ENCODE measurements around the gene MBD4. TPM values are rescaled to one million over a fixed set of nuclear protein-coding genes. Genes with fewer than 3 reads are reported as not detected.
"Not testable (repeated sequence)": the region's sequence is repeated elsewhere in the genome, so short reads cannot be mapped to it uniquely, and the experiment has no call there.

MBD4 gene
- 25.2 and 25.7 TPM in 2 replicates for total RNA-seq

GRCh38 chr3:129439817-129440617 lies at the start of gene MBD4, which contains the start of gene IFT122:
Gene MBD4, minus strand, starts transcription at chr3:129439948. Its CDS starts 115 bp downstream, at chr3:129439833.
Gene IFT122, plus strand, starts transcription at chr3:129440224. Its CDS starts 107 bp downstream, at chr3:129440331.
- no peak for TF ChIP-seq CTCF (conservative IDR thresholded peaks at IDR 0.05; ENCODE audit: low read depth, low read length)
- DNase-seq (ENCODE audit: low read depth): peak; percentile 93
- H3K4me3 ChIP-seq (ENCODE audit: low read depth, low read length): peak within 1 kb of the TSS; percentile 86

- not testable (repeated sequence) for H3K4me3 ChIP-seq (ENCODE audit: low read depth, low read length); DNase-seq (ENCODE audit: low read depth)
Observed at GRCh38 chr3:129489258-129489657, 49.5 kb upstream of the MBD4 start.

- not testable (repeated sequence) for DNase-seq (ENCODE audit: low read depth); H3K4me3 ChIP-seq (ENCODE audit: low read depth, low read length)
Observed at GRCh38 chr3:129487868-129488335, 48.2 kb upstream of the MBD4 start.

DNA sequence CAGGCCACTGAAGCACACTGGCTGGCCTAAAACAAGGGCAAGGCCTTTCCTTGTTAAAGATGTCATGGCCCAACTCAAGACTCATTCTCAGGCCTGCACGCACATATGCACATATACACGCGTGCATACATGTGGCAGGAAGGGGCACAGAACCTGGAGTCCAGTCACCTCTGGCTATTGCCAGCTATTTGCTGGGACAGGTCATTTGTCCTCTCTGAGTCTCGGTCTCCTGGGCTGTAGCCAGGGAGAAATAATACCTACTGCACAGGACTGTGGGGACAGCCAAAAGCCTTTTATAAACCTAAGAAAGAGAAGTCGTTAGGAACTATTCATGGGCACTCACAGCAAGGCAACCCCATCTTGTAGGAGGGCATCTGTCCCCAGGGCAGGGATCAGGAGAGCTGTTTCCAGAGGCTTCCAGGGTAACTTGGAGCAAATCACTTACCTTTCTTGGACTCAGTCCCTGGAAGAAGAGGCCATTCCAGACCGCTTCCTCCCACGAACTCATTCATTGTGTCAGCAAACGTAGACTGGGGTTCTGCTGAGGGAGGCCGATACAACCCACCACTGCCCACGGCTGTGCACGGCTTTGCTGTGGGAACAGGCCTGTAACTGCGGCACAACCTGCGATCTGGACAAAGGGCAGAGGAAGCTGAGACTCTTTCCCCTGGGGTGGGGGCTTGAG lies 47.6 kb upstream of the MBD4 start:
- H3K4me3 ChIP-seq (ENCODE audit: low read depth, low read length): no peak overlapping the region
- no peak for TF ChIP-seq CTCF (conservative IDR thresholded peaks at IDR 0.05; ENCODE audit: low read depth, low read length)

DNA sequence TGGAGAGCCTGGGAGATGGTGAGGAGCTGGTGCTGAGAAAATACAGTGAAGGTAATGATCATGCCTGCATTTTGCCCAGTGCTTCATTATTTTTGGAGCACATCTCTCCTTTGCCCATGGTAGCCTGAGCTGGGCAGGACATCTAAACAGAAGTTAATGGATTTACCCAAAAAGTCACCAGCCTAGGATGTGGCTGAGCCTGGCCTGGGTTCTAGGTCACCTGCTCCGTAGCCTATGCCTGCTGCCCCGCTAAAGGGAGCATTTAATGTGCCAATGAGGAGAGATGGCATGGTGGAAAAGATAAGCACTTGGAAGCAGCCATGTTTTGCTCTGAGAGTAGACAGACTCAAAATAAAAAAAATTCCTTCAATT lies 46.9 kb upstream of the MBD4 start:
- no peak overlapping the region for H3K4me3 ChIP-seq (ENCODE audit: low read depth, low read length)
- TF ChIP-seq CTCF (conservative IDR thresholded peaks at IDR 0.05; ENCODE audit: low read depth, low read length): no peak
- DNase-seq (ENCODE audit: low read depth): no peak

More for the DNA sequence above, 47.6 kb upstream of the MBD4 start:
- DNase-seq (ENCODE audit: low read depth): no peak

DNA sequence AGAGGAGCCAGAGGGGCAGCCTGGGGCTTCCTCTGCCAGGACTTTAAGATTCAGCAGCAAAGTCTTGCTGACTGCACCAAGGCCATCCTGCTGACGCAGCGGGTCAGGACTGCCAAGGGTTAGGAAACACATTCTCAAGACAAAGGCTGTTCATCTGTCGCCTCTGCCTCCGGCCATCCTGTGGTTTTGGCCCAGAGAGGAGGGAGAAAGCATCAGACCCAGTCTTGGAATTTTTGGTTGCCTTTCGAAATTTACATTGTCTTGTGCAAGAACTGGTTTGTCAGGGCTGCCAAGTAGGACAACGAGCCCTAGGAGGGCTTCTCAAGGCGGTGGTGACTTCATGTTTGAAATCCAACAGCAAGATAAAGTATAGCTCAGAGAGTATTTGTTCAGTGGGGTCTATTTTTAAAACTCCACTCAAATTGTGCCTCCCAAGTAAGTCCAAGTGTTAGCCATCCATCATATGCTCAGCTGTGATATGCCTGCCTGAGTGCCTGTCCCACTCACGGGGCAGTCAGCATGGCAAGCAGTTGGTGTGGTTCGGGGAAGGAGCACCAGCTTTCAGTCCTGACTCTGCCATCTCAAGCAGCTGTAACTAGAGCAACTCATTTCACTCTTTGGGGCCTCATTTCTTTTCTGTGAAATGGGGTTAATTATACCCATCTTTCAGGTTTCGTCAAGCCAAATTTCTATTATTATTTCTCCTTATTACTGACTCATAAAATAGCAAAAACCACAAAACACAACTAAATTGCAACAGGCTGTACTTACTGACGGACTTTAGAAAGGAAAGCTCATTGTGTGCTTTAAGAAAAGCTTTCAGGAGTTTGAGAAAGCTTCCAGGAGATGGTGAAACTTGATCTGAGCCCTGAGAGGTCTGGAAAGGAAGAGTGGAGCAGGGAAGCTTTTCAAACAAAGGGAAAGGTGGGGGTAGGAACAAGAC lies 46.2 kb upstream of the MBD4 start:
- no peak for TF ChIP-seq CTCF (conservative IDR thresholded peaks at IDR 0.05; ENCODE audit: low read depth, low read length)
- no peak for DNase-seq (ENCODE audit: low read depth)
- H3K4me3 ChIP-seq (ENCODE audit: low read depth, low read length): no peak overlapping the region

DNA sequence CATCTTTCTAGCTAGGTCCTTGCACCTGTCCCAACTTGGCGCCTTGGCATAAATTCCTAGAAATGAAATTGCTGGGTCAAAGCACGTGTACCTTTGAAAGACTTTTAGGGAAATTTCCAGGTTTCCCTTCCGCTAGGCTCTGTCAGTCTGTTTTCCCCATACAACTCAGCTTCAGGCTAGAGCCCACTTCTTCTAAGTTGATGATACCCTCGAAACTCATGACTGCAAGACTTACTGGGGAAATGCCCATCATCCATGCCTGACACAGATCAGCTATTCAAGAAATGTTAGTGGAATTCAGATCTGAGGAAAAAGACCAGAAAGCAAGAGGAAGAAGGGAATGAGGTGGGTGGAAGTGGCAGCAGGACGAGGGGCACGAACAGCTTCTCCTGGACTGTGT lies 45.4 kb upstream of the MBD4 start:
- not testable (repeated sequence) for DNase-seq (ENCODE audit: low read depth); H3K4me3 ChIP-seq (ENCODE audit: low read depth, low read length)

DNA sequence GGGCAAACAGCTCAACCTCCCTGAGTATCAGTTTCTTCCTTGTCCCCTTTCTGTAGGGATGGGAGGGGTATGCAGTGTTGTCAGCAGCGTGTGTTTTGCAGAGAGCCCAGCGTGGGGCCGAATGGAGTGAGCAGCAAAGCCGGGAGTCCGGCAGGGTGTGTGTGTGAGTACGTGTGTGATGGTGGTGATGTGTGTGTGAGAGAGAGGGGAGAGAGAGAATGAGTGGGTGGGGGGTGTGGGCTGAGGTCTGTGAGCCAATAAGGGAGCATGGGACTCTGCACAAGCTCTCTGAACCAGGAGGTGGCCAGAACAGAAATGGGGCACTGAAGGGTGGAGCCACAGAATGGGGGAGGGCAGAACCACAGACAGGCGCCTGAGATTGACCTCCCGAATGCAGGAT lies 44.1 kb upstream of the MBD4 start:
- no peak for TF ChIP-seq CTCF (conservative IDR thresholded peaks at IDR 0.05; ENCODE audit: low read depth, low read length)
- no peak overlapping the region for H3K4me3 ChIP-seq (ENCODE audit: low read depth, low read length)
- DNase-seq (ENCODE audit: low read depth): no peak
